GM12873 (cell line): Measurements from ENCODE around the gene ARMH3.

Source experiments
- TF ChIP-seq, protein P1 (sequence below): IDR thresholded peaks from 2 replicates; pipeline ENCODE4 v1.5.1; 2012; ENCODE audit warnings: low read depth, mild to moderate bottlenecking, moderate library complexity, low read length, control low read depth; ENCODE audit not compliant: insufficient read depth; ENCODE audit errors: missing control alignments

The ARMH3 gene

GRCh38 chr10:101906586-101907183 lies 149.3 kb downstream of the ARMH3 start:
- TF ChIP-seq, protein P1, sequence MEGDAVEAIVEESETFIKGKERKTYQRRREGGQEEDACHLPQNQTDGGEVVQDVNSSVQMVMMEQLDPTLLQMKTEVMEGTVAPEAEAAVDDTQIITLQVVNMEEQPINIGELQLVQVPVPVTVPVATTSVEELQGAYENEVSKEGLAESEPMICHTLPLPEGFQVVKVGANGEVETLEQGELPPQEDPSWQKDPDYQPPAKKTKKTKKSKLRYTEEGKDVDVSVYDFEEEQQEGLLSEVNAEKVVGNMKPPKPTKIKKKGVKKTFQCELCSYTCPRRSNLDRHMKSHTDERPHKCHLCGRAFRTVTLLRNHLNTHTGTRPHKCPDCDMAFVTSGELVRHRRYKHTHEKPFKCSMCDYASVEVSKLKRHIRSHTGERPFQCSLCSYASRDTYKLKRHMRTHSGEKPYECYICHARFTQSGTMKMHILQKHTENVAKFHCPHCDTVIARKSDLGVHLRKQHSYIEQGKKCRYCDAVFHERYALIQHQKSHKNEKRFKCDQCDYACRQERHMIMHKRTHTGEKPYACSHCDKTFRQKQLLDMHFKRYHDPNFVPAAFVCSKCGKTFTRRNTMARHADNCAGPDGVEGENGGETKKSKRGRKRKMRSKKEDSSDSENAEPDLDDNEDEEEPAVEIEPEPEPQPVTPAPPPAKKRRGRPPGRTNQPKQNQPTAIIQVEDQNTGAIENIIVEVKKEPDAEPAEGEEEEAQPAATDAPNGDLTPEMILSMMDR: no peak

- TF ChIP-seq, protein P1: no peak
Observed at GRCh38 chr10:101905251-101905650, 150.7 kb downstream of the ARMH3 start.

GRCh38 chr10:101903827-101904550 lies 152.0 kb downstream of the ARMH3 start:
- TF ChIP-seq, protein P1: no peak

GRCh38 chr10:101902820-101903145 lies 153.2 kb downstream of the ARMH3 start:
- TF ChIP-seq, protein P1: no peak

DNA sequence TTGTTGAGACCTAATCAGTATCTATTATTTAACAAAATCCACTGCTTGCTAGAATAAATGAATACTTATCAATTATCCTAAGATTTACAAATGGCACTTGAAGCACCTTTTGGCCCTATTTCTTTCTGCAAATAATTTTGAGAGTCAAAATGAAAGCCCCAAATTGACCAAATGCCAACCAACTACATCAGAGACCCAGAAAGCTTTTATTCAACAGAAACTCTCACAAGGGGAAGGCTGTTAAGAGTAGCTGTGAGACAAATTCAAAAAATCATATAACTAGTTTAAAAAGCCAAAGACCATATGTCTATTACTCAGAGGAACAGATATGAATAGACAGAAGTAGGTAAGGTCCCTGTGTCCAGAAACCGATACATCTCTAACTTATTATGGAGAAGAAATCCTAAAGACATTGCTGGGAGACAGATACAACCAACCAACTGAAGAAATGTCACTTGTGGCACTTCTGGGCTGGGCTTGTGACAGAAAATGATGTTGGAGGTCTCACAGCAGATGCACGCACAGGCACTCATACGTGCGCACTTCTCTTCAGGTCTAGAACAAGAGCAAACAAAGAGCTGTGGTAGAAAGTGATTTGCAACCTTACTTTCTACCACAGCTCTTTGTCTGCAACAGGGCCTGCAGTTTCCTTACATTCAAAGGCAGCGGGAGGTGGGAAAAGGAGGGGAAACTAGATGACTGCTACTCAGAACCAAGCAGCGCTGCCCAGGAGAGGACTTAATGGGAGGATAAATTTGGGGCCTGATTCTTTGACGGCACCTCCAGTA lies 153.7 kb downstream of the ARMH3 start:
- TF ChIP-seq, protein P1: no peak

DNA sequence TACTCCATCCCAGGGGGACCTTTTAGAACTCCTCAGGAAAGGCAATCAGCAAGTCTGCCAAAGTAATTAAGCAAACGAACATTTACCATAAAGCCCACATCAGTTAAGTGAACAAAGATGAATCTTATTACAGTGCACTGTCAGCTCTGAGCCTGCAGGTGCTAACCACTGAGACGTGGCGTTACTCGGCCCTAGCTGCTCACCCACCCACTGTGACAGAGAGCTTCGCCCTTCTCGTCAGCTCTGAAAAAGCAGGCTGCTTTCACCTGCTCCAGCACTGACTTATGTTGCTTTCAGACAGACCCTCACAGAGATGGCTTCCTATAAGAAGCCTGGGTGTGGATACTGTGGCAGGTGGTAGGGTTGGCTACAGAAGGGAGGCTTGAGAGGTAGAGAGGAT lies 154.6 kb downstream of the ARMH3 start:
- TF ChIP-seq, protein P1: peak; percentile 69

GRCh38 chr10:101897633-101898032 lies 158.3 kb downstream of the ARMH3 start:
- TF ChIP-seq, protein P1: no peak
